HG02840 (cell line): ENCODE results near the gene MED13L.

Experiments
- ATAC-seq: cut with Tn5 transposase; IDR thresholded peaks from one replicate; pipeline ENCODE4 v1.9.1; 2021; ENCODE audit warnings: mild to moderate bottlenecking, moderate library complexity, moderate number of reproducible peaks; ENCODE audit not compliant: unreplicated experiment, low FRiP score

Gene MED13L

GRCh38 chr12:116194935-116195431, 82.5 kb downstream of the MED13L start:
- ATAC-seq: peak; percentile 68

- no peak for ATAC-seq
These were observed 87.8 kb downstream of the MED13L start for GRCh38 chr12:116189692-116190091.

GRCh38 chr12:116188581-116188980, 88.9 kb downstream of the MED13L start:
- ATAC-seq: no peak

- no peak for ATAC-seq
These were observed 90.4 kb downstream of the MED13L start for GRCh38 chr12:116187151-116187511.

- ATAC-seq: no peak
These were observed 90.9 kb downstream of the MED13L start for GRCh38 chr12:116186482-116187150.

GRCh38 chr12:116184763-116185162, 92.7 kb downstream of the MED13L start:
- ATAC-seq: no peak

- ATAC-seq: no peak
These were observed 93.8 kb downstream of the MED13L start for GRCh38 chr12:116183741-116184141.

- ATAC-seq: no peak
These were observed 95.0 kb downstream of the MED13L start for GRCh38 chr12:116182359-116183063.

- ATAC-seq: no peak
These were observed 97.0 kb downstream of the MED13L start for GRCh38 chr12:116180448-116180847.

GRCh38 chr12:116179384-116179783, 98.1 kb downstream of the MED13L start:
- ATAC-seq: no peak

- no peak for ATAC-seq
These were observed 100.5 kb downstream of the MED13L start for GRCh38 chr12:116177017-116177416.

GRCh38 chr12:116174904-116175303, 102.6 kb downstream of the MED13L start:
- no peak for ATAC-seq

GRCh38 chr12:116174006-116174405, 103.5 kb downstream of the MED13L start:
- ATAC-seq: no peak

GRCh38 chr12:116172224-116172849, 105.2 kb downstream of the MED13L start:
- ATAC-seq: no peak

GRCh38 chr12:116171549-116171948, 105.9 kb downstream of the MED13L start:
- ATAC-seq: no peak

GRCh38 chr12:116169071-116169470, 108.4 kb downstream of the MED13L start:
- no peak for ATAC-seq

- ATAC-seq: no peak
These were observed 111.2 kb downstream of the MED13L start for GRCh38 chr12:116166306-116166705.

- ATAC-seq: no peak
These were observed 112.5 kb downstream of the MED13L start for GRCh38 chr12:116165036-116165425.

GRCh38 chr12:116164250-116165035, 113.0 kb downstream of the MED13L start:
- no peak for ATAC-seq

- ATAC-seq: no peak
These were observed 115.4 kb downstream of the MED13L start for GRCh38 chr12:116162071-116162470.

GRCh38 chr12:116161588-116161987, 115.9 kb downstream of the MED13L start:
- no peak for ATAC-seq
